GM12878 (cell line): ENCODE data around the gene PDE1C. TPM values are rescaled to one million over a fixed set of nuclear protein-coding genes. Genes with fewer than 3 reads are reported as not detected.
A peak's percentile ranks its signal among the peaks of the same experiment; 100 is the strongest.

Experiments used
- BACH1 ChIP-seq: fragments of 450-650 bp; IDR thresholded peaks from 2 replicates; pipeline ENCODE4 v1.6.1; 2017; ENCODE audit warnings: mild to moderate bottlenecking, borderline replicate concordance
- MEF2A ChIP-seq: IDR thresholded peaks from 2 replicates; pipeline ENCODE4 v1.6.1; 2011; ENCODE audit warnings: low read depth, mild to moderate bottlenecking, low read length, moderate library complexity; ENCODE audit not compliant: insufficient read depth
- NFYB ChIP-seq: IDR thresholded peaks from 2 replicates; pipeline ENCODE4 v1.6.1; 2011; ENCODE audit warnings: low read depth, mild to moderate bottlenecking, low read length, improper control_type of control experiment, moderate library complexity; ENCODE audit not compliant: insufficient read depth
- NR2C2 ChIP-seq: IDR thresholded peaks from 2 replicates; pipeline ENCODE4 v1.6.1; 2011; ENCODE audit warnings: borderline replicate concordance, low read depth; ENCODE audit not compliant: control insufficient read depth, insufficient read length
- RAD21 ChIP-seq: IDR thresholded peaks from 2 replicates; pipeline ENCODE4 v1.6.1; 2011; ENCODE audit warnings: mild to moderate bottlenecking, low read depth, low read length, moderate library complexity; ENCODE audit not compliant: insufficient read depth
- SIN3A ChIP-seq: IDR thresholded peaks from 2 replicates; pipeline ENCODE4 v1.6.1; 2012; ENCODE audit warnings: low read depth, low read length, improper control_type of control experiment
- SIX5 ChIP-seq: IDR thresholded peaks from 2 replicates; pipeline ENCODE4 v1.6.1; 2011; ENCODE audit warnings: mild to moderate bottlenecking, low read depth, low read length, moderate library complexity; ENCODE audit not compliant: severe bottlenecking
- SP1 ChIP-seq: IDR thresholded peaks from one replicate; pipeline ENCODE4 v1.6.1; 2011; ENCODE audit warnings: low read depth, low read length
- SREBF1 ChIP-seq: IDR thresholded peaks from 2 replicates; pipeline ENCODE4 v1.6.1; 2012; ENCODE audit warnings: mild to moderate bottlenecking, low read length
- SRF ChIP-seq, 2 experiments: IDR thresholded peaks; 2 replicates each; pipeline ENCODE4 v1.6.1; 2011; ENCODE audit warnings: low read depth in 2 of 2, low read length in 2 of 2, mild to moderate bottlenecking in 1 of 2, moderate library complexity in 1 of 2
- TBL1XR1 ChIP-seq: IDR thresholded peaks from 2 replicates; pipeline ENCODE4 v1.6.1; 2012; ENCODE audit warnings: low read depth, low read length, improper control_type of control experiment
- YBX1 ChIP-seq: fragments of 450-650 bp; IDR thresholded peaks from 2 replicates; pipeline ENCODE4 v1.6.1; 2016; ENCODE audit warnings: antibody characterized with exemption
- ZBTB33 ChIP-seq: fragments of 450-650 bp; IDR thresholded peaks from 2 replicates; pipeline ENCODE4 v1.6.1; 2017; ENCODE audit warnings: mild to moderate bottlenecking
- polyA plus RNA-seq, 11 experiments: library from polyadenylated mRNA; depleted of rRNA in 4 of 11; unstranded in 6 of 11; stranded (reverse) in 5 of 11; fragments of >200 nt; fragmentation: Nextera tagmentation in 4 of 11; fragmentation: Illumina TruSeq in 1 of 11; extraction: Ambion mirVana in 4 of 11; extraction: Trizol in 1 of 11; gene quantifications; 1 replicate in 1 of 11; 2 replicates in 10 of 11; pipeline versions ENCODE4 v1.2.1 to v1.2.3, GENCODE V29; 2011 to 2016; ENCODE audit warnings: inconsistent platforms in 2 of 11, missing spikeins in 2 of 11, low read depth in 1 of 11
- total RNA-seq, 4 experiments: library from RNA; depleted of rRNA in 3 of 4; stranded (reverse); fragments of >200 nt in 3 of 4; fragmentation: Illumina TruSeq in 1 of 4; extraction: Trizol in 1 of 4; gene quantifications; 2 replicates each; pipeline versions ENCODE4 v1.2.1 to v1.2.3, GENCODE V29; 2013 to 2021
- TF ChIP-seq, protein P1 (sequence below): fragments of 450-650 bp; IDR thresholded peaks from 2 replicates; pipeline ENCODE4 v1.6.1; 2017; ENCODE audit warnings: mild to moderate bottlenecking, moderate library complexity
- TF ChIP-seq, protein P2 (sequence below): IDR thresholded peaks from 2 replicates; pipeline ENCODE4 v1.6.1; 2011; ENCODE audit warnings: mild to moderate bottlenecking, low read depth, low read length, moderate library complexity; ENCODE audit not compliant: insufficient replicate concordance
- TF ChIP-seq, protein P3 (sequence below): fragments of 450-650 bp; formaldehyde crosslinking; IDR thresholded peaks from 2 replicates; pipeline ENCODE4 v1.4.0; 2020; ENCODE audit warnings: mild to moderate bottlenecking, moderate library complexity

The PDE1C gene
- total and polyA plus RNA-seq, 10 of the 15 experiments (the other 5 are each of a cell fraction or from before 2014, with no cell fraction given): 0.29 to 2.3 (median 0.70) TPM

DNA sequence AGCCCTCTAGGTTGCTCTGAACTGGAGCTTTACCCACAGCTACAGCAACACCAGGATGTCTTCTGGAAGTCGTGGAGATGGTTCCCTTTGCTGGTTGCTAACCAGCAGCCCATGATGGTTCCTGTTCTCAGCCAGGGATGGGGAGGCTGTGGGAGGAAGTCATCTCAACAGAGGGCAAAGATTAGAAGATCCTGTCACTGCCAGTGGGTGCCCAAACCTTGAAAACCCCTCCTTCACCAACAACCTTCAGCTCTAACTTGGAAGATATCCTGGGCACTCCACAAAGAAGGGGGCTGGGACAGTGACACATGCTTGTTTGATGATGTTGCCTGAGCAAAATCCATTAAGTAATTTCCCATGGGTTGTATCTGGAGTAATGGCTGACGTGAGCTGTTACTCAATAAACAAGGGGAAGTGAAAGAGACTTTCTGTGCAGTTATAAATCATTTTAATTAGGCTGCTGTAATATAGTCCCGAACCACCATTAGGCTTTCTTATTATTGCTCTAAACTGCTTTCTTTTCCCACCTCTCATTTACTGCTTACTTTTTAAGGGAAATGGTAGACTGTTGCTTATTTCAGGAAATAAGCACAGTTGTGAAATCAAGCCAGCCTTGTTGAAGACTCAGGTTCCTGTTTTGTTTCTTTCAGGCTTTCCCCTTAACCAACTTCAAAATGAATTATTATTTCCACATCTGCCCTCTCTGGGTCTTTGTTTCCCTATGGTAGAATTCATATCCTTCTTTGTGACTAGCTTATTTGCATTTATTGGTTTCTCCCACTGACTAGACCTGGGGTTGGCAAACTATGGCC is 258.4 kb downstream of the PDE1C start (continued):
- TF ChIP-seq SREBF1: no peak
- 0 out of 2 replicates have a peak, but pooled peaks have one; percentile 34 for TF ChIP-seq BACH1
- no peak for TF ChIP-seq MEF2A
- no peak for TF ChIP-seq NR2C2
- TF ChIP-seq, protein P1, sequence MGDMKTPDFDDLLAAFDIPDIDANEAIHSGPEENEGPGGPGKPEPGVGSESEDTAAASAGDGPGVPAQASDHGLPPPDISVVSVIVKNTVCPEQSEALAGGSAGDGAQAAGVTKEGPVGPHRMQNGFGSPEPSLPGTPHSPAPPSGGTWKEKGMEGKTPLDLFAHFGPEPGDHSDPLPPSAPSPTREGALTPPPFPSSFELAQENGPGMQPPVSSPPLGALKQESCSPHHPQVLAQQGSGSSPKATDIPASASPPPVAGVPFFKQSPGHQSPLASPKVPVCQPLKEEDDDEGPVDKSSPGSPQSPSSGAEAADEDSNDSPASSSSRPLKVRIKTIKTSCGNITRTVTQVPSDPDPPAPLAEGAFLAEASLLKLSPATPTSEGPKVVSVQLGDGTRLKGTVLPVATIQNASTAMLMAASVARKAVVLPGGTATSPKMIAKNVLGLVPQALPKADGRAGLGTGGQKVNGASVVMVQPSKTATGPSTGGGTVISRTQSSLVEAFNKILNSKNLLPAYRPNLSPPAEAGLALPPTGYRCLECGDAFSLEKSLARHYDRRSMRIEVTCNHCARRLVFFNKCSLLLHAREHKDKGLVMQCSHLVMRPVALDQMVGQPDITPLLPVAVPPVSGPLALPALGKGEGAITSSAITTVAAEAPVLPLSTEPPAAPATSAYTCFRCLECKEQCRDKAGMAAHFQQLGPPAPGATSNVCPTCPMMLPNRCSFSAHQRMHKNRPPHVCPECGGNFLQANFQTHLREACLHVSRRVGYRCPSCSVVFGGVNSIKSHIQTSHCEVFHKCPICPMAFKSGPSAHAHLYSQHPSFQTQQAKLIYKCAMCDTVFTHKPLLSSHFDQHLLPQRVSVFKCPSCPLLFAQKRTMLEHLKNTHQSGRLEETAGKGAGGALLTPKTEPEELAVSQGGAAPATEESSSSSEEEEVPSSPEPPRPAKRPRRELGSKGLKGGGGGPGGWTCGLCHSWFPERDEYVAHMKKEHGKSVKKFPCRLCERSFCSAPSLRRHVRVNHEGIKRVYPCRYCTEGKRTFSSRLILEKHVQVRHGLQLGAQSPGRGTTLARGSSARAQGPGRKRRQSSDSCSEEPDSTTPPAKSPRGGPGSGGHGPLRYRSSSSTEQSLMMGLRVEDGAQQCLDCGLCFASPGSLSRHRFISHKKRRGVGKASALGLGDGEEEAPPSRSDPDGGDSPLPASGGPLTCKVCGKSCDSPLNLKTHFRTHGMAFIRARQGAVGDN: no peak
- TF ChIP-seq SIX5: no peak
- TF ChIP-seq SIN3A: no peak
- TF ChIP-seq SP1: no peak
- TF ChIP-seq TBL1XR1: no peak
- TF ChIP-seq YBX1: no peak
- TF ChIP-seq NFYB: no peak
- TF ChIP-seq SRF (IDR thresholded peaks at IDR 0.05; ENCODE audit: low read depth in 2 of 2, low read length in 2 of 2): no peak
- TF ChIP-seq, protein P2, sequence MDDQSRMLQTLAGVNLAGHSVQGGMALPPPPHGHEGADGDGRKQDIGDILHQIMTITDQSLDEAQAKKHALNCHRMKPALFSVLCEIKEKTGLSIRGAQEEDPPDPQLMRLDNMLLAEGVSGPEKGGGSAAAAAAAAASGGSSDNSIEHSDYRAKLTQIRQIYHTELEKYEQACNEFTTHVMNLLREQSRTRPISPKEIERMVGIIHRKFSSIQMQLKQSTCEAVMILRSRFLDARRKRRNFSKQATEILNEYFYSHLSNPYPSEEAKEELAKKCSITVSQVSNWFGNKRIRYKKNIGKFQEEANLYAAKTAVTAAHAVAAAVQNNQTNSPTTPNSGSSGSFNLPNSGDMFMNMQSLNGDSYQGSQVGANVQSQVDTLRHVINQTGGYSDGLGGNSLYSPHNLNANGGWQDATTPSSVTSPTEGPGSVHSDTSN: peak; percentile 74
- TF ChIP-seq ZBTB33: no peak
- TF ChIP-seq, protein P3, sequence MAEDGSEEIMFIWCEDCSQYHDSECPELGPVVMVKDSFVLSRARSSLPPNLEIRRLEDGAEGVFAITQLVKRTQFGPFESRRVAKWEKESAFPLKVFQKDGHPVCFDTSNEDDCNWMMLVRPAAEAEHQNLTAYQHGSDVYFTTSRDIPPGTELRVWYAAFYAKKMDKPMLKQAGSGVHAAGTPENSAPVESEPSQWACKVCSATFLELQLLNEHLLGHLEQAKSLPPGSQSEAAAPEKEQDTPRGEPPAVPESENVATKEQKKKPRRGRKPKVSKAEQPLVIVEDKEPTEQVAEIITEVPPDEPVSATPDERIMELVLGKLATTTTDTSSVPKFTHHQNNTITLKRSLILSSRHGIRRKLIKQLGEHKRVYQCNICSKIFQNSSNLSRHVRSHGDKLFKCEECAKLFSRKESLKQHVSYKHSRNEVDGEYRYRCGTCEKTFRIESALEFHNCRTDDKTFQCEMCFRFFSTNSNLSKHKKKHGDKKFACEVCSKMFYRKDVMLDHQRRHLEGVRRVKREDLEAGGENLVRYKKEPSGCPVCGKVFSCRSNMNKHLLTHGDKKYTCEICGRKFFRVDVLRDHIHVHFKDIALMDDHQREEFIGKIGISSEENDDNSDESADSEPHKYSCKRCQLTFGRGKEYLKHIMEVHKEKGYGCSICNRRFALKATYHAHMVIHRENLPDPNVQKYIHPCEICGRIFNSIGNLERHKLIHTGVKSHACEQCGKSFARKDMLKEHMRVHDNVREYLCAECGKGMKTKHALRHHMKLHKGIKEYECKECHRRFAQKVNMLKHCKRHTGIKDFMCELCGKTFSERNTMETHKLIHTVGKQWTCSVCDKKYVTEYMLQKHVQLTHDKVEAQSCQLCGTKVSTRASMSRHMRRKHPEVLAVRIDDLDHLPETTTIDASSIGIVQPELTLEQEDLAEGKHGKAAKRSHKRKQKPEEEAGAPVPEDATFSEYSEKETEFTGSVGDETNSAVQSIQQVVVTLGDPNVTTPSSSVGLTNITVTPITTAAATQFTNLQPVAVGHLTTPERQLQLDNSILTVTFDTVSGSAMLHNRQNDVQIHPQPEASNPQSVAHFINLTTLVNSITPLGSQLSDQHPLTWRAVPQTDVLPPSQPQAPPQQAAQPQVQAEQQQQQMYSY (CRISPR knock-in tag): no peak
- TF ChIP-seq RAD21: no peak
